T follicular helper cell (primary cell): ENCODE results near the gene PRR36.
"Not testable (repeated sequence)": the region's sequence is repeated elsewhere in the genome, so short reads cannot be mapped to it uniquely, and the experiment has no call there.

Source experiments
- DNase-seq: peaks from one replicate; pipeline ENCODE4 v3.0.0-alpha.2; 2020; ENCODE audit warnings: low read depth

PRR36 gene

DNA sequence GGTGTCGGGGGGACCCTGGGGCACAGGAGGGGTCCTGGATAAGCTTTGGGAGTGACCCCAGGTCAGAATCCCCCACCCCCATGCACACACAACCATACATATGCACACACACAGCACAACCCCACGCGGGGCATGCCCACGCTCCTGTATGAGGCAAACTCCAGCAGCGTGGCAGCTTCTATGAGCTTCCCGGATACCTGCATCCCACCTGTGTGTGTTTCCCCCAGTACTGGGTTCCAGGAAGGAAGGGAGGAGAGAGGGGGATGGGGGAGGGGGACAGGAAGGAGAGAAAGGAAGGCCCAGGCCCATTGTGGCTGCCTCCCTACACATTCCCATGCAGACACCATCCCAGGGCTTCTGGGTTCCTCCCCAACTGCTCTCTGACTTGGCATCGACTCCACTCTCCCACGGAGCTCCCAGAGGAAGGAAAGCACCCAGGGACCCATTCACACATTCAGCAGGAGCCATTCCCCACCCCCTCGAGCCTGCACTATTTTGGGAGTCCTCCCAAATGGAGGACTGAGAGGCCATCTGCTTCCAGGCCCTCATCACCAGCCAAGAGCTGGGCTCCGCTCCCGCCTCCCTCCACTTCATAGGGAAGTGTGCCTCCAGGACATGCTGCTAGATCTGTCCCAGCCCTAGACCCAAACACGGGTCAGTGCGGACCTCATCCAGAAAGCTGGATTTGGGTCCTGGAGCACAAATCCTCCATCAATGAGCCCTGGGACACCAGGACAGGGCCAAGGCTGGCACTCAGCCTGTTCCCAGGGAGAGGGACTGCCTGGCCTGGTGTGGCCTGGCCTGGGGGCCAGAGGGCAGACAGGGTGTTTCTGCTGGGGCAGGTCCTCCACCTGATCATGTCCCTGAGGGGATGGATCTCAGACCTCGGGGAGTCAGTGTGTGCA, 13.2 kb downstream of the PRR36 start:
- no peak for DNase-seq

DNA sequence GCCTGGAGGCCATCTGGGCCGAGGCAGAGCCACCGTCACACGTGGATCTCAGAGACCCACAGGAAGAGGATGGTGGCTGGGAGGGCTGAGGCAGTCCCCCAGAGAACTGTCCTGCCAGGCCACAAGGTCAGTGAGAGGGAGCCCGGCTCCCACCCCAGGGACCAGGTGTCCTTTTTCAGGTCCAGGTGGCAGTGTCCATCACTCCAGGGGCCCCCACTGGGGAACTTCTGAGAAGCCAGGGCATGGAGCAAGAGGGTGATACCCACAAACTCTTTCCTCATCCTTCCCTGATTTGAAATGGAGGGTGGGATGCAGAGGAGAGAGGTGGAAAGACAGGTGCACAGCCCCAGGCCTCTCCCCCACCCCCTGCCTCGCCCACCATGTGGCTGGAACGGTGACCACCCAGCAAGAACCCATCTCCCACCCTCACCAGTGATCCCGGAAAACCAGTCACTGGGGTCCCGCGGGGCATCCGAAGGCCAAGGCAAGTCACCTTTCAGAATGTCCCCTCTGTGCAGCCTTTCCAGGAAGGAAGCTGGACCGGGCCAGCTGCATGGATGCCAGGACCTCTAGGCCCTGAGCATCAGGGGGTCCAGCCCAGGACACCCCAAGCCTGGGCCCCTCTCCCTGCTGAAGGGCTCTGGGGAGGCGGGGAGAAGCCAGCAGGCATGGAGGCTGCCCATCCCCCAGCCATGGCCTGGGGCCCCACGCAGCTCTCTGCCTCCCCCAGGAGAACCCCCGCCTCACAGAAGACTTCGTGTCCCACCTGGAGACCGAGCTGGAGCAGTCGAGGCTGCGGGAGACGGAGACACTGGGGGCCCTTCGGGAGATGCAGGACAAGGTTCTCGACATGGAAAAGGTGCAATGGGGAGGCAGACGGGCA, 14.1 kb downstream of the PRR36 start:
- no peak for DNase-seq

DNA sequence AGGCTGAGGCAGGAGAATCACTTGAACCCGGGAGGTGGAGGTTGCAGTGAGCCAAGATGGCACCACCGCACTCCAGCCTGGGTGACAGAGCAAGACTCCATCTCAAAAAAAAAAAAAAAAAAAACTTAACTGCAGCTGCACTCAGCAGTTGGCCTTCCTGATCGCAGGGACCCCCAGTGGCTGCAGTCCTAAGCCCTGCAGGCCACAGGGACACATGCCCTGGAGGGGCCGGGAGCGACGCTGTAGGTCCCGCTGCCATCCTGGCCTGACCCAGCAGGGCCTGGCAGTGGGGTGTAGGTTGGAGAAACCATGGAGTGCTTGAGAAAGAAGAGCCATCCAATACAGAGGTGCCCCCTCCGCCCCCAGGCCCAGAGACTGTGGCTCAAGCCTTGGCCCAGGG, 15.1 kb downstream of the PRR36 start:
- DNase-seq = not testable (repeated sequence)

DNA sequence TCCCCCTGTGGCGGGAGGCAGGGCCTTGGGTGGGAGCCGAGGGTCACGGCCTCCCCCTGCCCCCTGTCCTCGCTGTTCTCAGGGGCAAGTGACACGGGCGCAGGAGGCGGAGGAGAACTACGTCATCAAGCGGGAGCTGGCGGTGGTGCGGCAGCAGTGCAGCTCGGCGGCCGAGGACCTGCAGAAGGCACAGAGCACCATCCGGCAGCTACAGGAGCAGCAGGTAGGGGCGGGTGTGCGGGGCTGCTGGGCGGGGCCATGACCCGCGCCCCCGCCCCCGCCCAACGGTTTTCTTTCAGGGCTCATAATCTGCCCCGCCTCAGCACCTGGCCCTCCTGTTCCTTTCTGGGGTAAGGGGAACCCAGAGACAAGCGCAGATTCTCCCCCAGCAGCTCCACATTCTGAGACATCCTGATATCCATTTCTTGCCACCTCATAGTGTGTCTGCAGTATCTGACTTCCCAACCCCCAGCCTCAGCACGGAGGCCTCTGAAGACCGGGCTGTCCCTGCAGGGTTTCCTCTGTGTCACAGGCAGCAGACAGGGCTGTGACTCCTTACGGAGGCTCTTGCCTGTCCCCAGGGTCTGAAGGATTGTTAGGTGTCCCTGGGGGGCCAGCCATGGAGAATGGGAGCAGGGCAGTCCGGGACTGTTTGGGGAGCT, 15.9 kb downstream of the PRR36 start:
- no peak for DNase-seq

DNA sequence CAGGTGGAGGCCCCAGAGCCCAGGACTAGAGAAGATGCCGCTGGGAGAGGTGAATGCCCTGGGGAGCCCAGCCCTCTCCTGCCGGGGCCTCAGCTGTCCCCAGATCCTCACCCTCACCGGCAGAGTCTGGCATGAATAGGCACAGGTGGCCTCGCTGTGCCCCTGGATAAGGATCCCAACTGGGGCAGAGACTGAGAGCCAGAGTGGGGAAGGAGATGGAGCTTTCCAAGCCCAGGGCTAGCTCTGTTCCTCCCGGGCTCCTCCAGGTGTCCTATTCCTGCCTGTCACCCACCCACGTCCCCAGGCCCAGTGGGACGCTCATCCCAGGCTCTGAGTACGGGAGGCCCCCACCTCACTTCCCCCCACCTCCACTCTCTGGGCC, 16.5 kb downstream of the PRR36 start:
- no peak for DNase-seq

DNA sequence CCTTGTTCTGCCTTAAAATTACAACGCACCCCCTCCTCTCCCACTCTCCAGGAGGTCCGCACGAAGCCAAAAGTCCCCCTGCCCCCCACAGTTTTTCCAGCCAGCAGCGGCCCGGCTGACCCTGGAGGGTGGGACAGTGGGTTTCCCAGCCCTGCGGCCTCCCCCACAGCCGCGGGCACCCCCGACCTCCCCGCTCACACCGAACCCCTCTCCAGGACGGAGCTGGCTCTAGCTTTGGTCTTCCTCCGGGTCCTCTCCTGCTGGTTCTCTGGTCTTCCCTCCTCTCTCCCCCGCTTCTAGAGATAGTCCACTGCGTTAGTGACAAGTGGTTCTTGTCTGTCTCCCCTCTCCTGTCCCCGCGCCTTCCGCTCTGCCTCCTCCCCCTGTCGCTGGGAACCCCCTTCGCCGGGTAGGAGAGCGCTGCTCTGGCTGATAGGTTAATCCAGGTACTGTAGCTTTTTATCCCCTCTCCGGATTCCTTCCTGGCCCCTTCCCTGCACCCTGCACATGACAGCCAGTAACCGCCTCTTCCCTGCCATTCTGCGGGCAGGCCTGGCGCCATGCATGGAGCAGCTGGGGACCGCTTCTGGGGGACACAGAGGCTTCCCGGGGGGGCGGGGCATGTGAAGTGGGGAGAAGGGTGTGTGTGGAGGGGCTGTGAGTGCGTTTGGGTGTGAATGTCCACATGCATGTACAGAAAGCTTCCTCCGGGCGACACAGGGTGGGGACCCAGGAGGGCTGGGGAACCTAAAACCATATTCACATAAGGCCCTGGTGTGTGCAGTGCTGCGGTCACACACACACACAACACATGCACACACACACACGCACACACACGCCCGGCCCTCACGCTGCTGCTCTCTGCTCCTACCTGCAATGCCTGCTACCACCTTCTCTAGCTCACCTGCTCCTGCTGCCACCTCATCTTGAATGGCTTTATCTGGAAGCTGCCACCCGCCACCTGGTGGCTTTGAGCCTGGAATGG, 17.2 kb downstream of the PRR36 start:
- no peak for DNase-seq

DNA sequence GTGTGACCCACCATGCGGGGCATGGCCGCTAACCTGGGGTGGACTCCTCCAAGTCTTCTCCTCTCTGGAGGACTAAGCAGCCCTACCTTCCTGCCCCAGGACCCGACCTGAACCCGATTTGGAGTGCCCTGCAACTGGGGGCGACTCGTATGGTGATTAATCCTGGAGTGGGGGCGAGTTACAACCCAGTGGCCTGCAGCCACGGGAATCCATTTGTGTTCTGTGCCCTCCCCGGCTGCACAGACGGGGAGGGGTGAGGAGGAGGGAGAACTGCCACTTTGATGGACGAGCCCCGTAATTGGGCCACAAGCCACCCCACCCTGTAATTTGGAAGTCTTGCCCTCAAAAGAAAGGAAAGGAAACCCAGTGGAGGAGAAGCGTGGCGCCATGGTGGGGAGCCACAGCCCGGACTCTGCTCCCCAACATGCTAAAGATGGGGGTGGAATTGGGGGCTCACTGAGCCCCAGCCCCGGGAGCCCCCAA, 18.0 kb downstream of the PRR36 start:
- no peak for DNase-seq

DNA sequence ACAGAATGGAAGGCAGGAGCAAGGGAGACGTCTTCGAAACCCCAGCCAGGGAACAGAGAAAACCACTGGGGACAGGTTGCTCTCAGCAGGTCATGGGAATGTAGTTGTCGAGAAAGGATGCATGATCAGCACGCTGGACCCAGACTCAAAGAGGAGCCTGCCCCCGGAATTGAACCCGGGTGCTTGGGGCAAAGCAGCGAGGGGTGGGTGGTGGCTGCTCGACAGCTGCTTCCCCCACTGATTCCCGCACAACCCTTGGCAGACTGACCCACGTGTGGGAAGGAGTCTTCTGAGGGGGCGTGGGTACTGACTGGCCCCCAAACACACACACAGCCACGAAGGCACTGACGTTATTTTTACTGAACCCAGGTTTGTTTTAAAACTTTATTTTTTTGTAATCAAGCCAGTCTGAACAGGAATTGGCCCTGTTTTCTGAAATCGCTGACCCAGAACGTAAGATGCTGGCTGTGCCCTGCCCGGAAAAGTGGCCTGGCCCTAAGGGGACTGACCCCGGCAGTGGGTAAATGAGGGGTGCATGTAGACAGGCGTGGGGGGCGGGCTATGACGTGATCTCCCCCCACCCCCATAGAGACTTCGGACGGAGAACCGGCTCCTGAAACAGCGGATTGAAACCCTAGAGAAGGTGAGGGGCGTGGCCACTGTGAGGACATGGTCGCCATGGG, 18.6 kb downstream of the PRR36 start:
- no peak for DNase-seq

DNA sequence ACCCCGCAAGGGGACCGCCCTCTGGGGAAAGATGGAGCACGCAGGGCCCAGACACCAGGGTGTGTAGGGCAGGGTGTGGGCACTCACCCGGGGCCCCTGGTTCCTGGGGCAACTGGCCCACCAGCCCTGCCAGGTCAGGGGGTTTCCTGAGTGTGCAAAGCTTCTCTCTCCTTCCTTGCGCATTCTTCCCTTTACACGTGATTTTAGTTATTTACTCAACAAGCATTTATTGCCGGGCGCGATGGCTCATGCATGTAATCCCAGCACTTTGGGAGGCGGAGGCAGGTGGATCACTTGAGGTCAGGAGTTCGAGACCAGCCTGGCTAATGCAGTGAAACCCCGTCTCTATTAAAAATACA, 20.4 kb downstream of the PRR36 start:
- DNase-seq = no peak

DNA sequence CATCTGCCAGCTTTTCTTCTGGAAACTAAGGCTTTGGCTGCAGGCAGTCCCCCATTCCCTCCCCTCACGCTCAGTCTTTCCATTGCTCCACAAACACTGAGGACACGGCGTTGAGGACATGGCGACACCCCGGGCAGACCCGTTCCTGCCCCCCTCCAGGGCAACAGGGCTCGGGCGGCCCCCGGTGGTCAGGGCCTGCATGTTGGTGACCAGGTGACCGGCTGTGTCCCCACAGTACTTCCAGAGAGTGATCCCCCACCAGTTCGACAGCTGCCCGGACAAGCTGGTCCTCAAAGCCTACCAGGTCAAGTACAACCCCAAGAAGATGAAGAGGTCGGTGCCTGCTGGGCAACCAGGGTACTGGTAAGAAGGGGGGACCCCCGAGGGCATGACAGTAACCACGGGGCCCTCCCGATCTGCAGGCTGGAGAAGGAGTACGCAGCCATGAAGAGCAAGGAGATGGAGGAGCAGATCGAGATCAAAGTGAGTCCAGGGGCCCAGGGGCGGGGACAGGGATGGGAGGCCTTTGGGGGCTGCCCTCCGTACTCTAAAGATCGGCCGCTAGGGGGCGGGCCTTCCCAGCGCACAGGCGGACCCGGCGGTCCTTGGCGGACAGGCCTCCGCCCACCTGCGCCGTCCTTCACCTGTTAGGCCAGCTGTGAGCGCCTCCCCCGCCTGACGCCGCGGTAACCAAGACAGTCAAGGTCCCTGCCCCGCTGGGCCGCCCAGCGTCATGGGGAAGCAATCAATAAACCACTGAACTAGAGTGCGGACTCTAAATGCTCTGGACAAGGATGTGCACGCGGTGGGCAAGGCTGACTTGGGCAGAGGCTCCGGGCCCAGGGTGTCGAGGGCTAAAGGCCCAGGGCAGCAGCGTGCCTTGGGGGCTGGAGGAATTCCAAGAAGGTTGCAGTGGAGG, 21.1 kb downstream of the PRR36 start:
- DNase-seq = peak; percentile 42

DNA sequence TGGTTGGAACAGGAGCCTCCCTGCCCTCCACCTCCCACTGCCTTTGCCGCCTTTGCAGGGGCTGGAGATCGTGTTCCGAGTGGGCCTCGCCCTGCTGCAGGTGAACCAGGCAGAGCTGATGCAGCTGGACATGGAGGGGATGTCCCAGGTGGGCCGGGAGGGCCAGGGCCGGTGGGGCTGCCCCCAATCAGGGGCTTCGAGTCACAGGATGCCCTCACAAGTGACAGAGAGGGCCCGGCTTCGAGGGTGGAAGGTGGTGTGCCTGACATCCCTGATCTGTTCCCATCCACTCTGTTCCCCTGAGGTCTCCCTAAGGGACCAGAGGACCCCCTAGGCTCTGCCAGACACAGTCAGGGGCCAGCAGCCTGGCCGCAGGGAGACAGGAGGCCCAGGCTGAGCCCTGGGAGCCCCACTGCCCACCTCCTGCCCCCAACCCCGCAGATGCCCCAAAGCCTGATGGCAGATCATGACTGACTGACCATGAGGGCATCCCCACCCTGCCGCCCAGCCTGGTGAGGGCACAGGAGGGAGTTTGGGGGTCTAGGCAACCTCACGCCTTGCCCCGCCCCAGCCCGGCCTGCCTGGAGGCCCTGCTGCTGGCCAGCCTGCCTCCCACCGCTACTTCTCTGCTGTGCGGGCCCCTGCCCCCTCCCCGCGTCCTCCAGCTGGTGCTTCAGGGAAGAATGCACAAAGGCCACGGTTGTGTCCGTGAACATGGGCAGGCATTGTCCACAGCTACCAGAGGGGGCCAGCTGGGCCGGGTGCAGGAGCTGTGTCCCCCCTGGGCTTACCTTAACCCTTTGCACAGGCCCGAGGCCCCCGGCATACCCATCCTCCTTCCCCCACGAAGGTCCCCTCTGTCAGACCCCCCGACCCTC, 22.3 kb downstream of the PRR36 start:
- DNase-seq = no peak

DNA sequence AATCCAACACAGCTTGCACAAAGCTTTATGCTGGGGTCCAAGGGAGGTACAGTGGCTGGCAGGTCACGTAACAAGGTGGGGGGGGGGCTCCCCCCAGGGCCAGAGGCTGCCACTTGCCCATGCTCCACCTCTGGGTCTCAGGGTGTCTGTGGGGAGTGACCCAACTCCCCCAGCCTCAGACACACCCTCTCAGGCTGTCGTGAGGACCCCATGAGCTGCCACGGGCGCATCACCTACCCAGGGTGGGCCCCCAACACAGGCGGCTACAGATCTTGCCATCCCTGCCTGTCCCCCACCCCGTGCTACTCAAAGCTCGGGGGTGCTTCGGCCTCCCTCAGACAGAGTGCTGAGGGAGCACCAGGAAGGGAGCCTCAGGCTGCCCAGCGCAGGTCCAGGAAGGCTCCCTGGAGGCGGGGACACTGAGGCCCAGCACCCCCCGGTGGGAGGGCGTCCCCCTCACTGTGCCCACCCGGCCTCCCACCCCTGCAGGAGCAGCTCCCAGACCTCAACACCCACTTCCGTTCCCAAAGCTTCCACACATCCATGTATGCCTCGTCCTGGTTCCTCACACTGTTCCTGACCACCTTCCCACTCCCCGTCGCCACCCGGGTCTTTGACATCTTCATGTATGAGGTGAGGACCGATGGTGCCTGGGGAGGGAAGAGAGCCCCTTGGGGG, 23.1 kb downstream of the PRR36 start:
- no peak for DNase-seq

DNA sequence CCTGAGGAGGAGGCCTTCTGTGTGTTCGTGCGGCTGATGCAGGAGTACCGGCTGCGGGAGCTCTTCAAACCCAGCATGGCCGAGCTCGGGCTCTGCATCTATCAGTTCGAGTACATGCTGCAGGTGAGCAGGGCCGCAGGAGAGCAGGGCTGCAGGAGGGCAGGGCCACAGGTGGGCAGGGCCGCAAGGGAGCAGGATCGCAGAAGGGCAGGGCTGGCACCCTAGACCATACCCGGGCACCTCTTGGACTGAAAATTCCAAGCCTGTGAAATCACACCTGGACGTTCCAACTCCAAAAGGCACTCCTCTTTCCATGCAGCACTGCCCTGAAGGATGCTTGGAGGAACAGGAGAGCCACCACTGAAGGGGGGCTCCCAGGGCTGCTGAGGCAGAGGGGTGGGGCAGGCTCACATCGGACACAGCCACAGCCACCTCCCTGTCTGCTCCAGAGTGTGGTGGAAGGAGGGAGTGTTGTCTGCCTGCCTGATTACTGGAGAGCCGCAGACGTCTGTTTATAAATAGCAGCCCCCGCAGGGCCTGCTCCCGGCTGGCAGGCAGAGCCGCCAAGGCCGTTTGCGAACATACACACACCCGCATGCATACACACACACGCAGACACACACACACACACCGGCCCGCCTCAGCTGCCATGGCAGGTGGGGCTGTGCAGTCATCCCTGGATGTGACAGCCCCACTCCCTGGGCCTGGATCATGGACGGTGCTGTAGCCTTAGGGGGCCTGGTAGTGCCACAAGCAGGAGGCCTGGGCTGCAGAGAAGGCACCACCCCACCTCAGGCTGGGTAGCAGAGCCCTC, 24.0 kb downstream of the PRR36 start:
- no peak for DNase-seq

DNA sequence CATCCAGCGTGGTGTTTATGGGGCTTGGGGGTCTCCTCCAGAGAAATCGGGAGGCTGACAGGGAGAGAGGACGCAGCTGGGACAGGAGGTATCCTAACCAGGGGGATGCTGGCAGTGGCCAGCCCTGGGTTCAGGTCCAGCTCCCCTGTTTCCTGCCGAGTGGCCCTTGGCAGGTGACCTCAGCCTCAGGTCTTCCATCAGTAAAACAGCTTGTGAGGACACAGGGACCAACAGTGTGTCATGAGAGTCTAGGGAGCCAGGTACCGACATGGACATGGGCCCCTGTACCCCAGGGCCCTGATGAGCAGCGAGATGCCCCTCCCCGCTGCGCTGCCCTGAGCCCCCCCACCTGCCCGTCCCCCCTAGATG, 24.6 kb downstream of the PRR36 start:
- no peak for DNase-seq

DNA sequence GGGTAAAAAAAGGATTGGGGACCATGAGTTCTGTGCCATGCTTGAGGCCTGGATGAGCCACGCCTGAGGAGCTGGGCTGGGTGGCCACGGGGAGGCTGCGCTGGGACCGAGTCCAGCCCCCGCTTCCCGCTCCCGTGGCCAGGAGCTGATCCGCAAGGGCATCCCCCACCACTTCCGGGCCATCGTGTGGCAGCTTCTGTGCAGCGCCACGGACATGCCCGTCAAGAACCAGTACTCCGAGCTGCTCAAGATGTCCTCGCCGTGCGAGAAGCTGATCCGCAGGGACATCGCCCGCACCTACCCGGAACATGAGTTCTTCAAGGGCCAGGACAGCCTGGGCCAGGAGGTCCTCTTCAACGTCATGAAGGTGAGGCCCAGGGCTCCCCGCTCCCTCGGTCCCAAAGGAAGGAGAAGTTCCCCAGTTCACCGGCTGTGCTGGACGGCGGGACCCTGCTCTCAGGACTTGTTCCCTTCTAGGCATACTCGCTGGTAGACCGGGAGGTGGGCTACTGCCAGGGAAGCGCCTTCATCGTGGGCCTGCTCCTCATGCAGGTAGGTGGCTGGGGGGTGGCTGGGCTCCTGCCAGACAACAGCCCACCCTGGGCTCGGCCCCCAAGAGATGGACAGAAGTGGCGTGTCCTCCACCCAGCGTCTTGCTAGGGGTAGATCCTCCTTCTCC, 25.3 kb downstream of the PRR36 start:
- no peak for DNase-seq

DNA sequence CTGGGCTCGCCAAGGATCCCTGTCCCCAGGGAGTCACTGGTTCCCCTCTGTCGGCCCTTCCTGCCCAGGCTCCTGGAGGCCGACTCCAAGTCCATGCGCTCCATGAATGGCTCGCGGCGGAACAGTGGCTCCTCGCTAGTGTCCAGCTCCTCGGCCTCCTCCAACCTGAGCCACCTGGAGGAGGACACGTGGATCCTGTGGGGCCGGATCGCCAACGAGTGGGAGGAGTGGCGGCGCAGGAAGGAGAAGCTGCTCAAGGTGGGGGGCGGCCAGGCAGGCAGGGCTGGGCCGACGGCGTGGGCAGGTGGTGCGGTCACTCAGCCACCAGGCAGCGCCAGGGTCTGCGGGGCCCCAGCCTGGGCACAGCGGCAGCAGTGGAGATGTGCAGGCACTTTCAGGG, 26.5 kb downstream of the PRR36 start:
- no peak for DNase-seq
